Progenitor cell of endocrine pancreas (in vitro differentiated cells): ENCODE results near the gene CAMK2D. TPM values are rescaled to one million over a fixed set of nuclear protein-coding genes. Genes with fewer than 3 reads are reported as not detected.

ENCODE experiments used
- DNase-seq: peaks from one replicate; pipeline ENCODE4 v3.0.0; 2021; ENCODE audit warnings: low spot score; ENCODE audit not compliant: unreplicated experiment
- H3K27ac Mint-ChIP-seq: 2 replicates; pipeline ENCODE4 v1.8.0; 2021; ENCODE audit warnings: mild to moderate bottlenecking, moderate library complexity, mixed read lengths
- H3K27me3 Mint-ChIP-seq: 2 replicates; pipeline ENCODE4 v1.8.0; 2021; ENCODE audit warnings: mixed read lengths
- H3K36me3 Mint-ChIP-seq: 2 replicates; pipeline ENCODE4 v1.8.0; 2022; ENCODE audit warnings: mixed read lengths; ENCODE audit not compliant: insufficient read depth
- H3K4me1 Mint-ChIP-seq: 2 replicates; pipeline ENCODE4 v1.8.0; 2021; ENCODE audit warnings: low read depth, mixed read lengths
- H3K4me3 Mint-ChIP-seq: 2 replicates; pipeline ENCODE4 v1.8.0; 2021; ENCODE audit warnings: low read depth, mild to moderate bottlenecking, moderate library complexity, mixed read lengths
- H3K9me3 Mint-ChIP-seq: 2 replicates; pipeline ENCODE4 v1.8.0; 2021; ENCODE audit warnings: low read depth, mixed read lengths
- CTCF ChIP-seq: fragments of 200-600 bp; sonication (generic); IDR thresholded peaks from one replicate; pipeline ENCODE4 v1.5.0; 2021; ENCODE audit warnings: antibody characterized with exemption, mild to moderate bottlenecking; ENCODE audit not compliant: unreplicated experiment
- total RNA-seq: library from RNA; stranded (reverse); gene quantifications from 2 replicates; pipeline ENCODE4 v1.2.1, GENCODE V29; 2021

Gene CAMK2D
- total RNA-seq, 1 donor from 2014 or later: 74.4 TPM

GRCh38 chr4:113467581-113467980 lies 294.0 kb downstream of the CAMK2D start:
- H3K27ac Mint-ChIP-seq: peak overlapping the region; percentile 13

GRCh38 chr4:113462286-113462685 lies 299.3 kb downstream of the CAMK2D start:
- Mint-ChIP-seq H3K27ac (no peak overlapping the region), H3K36me3 (peaks cover 20% of the 10 kb centered on the region), H3K27me3 (no peaks in the 10 kb centered on the region), H3K9me3 (no peaks in the 10 kb centered on the region), H3K4me3 (no peak overlapping the region), H3K4me1 (peaks cover 4% of the 10 kb centered on the region)
- no peak for TF ChIP-seq CTCF
- DNase-seq: no peak

More at GRCh38 chr4:113467581-113467980, 294.0 kb downstream of the CAMK2D start:
- Mint-ChIP-seq H3K36me3 (peaks cover 22% of the 10 kb centered on the region), H3K9me3 (no peaks in the 10 kb centered on the region), H3K4me1 (peaks cover 7% of the 10 kb centered on the region), H3K27me3 (no peaks in the 10 kb centered on the region), H3K4me3 (no peak overlapping the region)
- no peak for TF ChIP-seq CTCF
- no peak for DNase-seq

GRCh38 chr4:113461281-113461680 lies 300.3 kb downstream of the CAMK2D start:
- Mint-ChIP-seq H3K27ac (no peak overlapping the region), H3K9me3 (no peaks in the 10 kb centered on the region), H3K4me1 (no peaks in the 10 kb centered on the region), H3K27me3 (no peaks in the 10 kb centered on the region), H3K36me3 (peaks cover 20% of the 10 kb centered on the region), H3K4me3 (no peak overlapping the region)
- DNase-seq: no peak
- no peak for TF ChIP-seq CTCF

GRCh38 chr4:113457886-113458285 lies 303.7 kb downstream of the CAMK2D start:
- peaks cover 3% of the 10 kb centered on the region for H3K4me1 Mint-ChIP-seq
- no peaks in the 10 kb centered on the region for H3K9me3 Mint-ChIP-seq
- no peak for TF ChIP-seq CTCF
- H3K27me3 Mint-ChIP-seq: no peaks in the 10 kb centered on the region
- peaks cover 9% of the 10 kb centered on the region for H3K36me3 Mint-ChIP-seq
- no peak for DNase-seq
- H3K27ac Mint-ChIP-seq: no peak overlapping the region
- no peak overlapping the region for H3K4me3 Mint-ChIP-seq

- no peaks in the 10 kb centered on the region for H3K27me3 Mint-ChIP-seq
- DNase-seq: no peak
Observed at GRCh38 chr4:113457121-113457520, 304.4 kb downstream of the CAMK2D start.

More at GRCh38 chr4:113457121-113457520, 304.4 kb downstream of the CAMK2D start:
- no peaks in the 10 kb centered on the region for H3K9me3 Mint-ChIP-seq
- H3K27ac Mint-ChIP-seq: no peak overlapping the region
- no peak overlapping the region for H3K4me3 Mint-ChIP-seq
- peaks cover 3% of the 10 kb centered on the region for H3K4me1 Mint-ChIP-seq
- no peak for TF ChIP-seq CTCF
- peaks cover 9% of the 10 kb centered on the region for H3K36me3 Mint-ChIP-seq
